OCI-LY3 (cell line): ENCODE data around the gene CACNA1E.

Experiments
- CTCF ChIP-seq: fragments of 200-600, 300-600 bp; sonication (generic); IDR thresholded peaks from 2 replicates; pipeline ENCODE4 v1.5.1; 2014; ENCODE audit warnings: antibody characterized with exemption, low read length, low read depth
- EZH2phosphoT487 ChIP-seq: fragments of 200-600 bp; shearing (Covaris generic); IDR thresholded peaks from 2 replicates; pipeline ENCODE4 v1.6.1; 2018; ENCODE audit warnings: antibody characterized with exemption, mixed run types, low read depth

- TF ChIP-seq CTCF (no peak), EZH2phosphoT487 (no peak)
Observed at GRCh38 chr1:181551249-181551648, 67.9 kb downstream of the CACNA1E start.
